Chondrocyte (in vitro differentiated cells): ENCODE measurements around the gene GUK1. TPM values are rescaled to one million over a fixed set of nuclear protein-coding genes. Genes with fewer than 3 reads are reported as not detected.

Experiments
- DNase-seq: peaks from one replicate; pipeline ENCODE4 v3.0.0; 2021; ENCODE audit warnings: mixed read lengths, low spot score
- H3K27ac Mint-ChIP-seq: one replicate; pipeline ENCODE4 v1.8.0; 2021; ENCODE audit warnings: mild to moderate bottlenecking, moderate library complexity, mixed read lengths; ENCODE audit not compliant: unreplicated experiment
- H3K27me3 Mint-ChIP-seq: 2 replicates; pipeline ENCODE4 v1.8.0; 2021; ENCODE audit warnings: low read depth, mixed read lengths
- H3K36me3 Mint-ChIP-seq: 2 replicates; pipeline ENCODE4 v1.8.0; 2021; ENCODE audit warnings: low read depth, mixed read lengths
- H3K4me1 Mint-ChIP-seq: 2 replicates; pipeline ENCODE4 v1.8.0; 2021; ENCODE audit warnings: low read depth, mild to moderate bottlenecking, mixed read lengths
- H3K4me3 Mint-ChIP-seq: one replicate; pipeline ENCODE4 v1.8.0; 2021; ENCODE audit warnings: mild to moderate bottlenecking, moderate library complexity, mixed read lengths; ENCODE audit not compliant: unreplicated experiment
- H3K9me3 Mint-ChIP-seq: 2 replicates; pipeline ENCODE4 v1.8.0; 2021; ENCODE audit warnings: low read depth, mixed read lengths
- total RNA-seq: library from RNA; stranded (reverse); gene quantifications from 3 replicates; pipeline ENCODE4 v1.2.1, GENCODE V29; 2021
- TF ChIP-seq, protein P1 (sequence below): fragments of 200-600 bp; sonication (generic); IDR thresholded peaks from 2 replicates; pipeline ENCODE4 v1.5.0; 2021; ENCODE audit warnings: antibody characterized with exemption, mild to moderate bottlenecking, moderate library complexity

Gene GUK1
- total RNA-seq, 1 donor from 2014 or later: 196 TPM

DNA sequence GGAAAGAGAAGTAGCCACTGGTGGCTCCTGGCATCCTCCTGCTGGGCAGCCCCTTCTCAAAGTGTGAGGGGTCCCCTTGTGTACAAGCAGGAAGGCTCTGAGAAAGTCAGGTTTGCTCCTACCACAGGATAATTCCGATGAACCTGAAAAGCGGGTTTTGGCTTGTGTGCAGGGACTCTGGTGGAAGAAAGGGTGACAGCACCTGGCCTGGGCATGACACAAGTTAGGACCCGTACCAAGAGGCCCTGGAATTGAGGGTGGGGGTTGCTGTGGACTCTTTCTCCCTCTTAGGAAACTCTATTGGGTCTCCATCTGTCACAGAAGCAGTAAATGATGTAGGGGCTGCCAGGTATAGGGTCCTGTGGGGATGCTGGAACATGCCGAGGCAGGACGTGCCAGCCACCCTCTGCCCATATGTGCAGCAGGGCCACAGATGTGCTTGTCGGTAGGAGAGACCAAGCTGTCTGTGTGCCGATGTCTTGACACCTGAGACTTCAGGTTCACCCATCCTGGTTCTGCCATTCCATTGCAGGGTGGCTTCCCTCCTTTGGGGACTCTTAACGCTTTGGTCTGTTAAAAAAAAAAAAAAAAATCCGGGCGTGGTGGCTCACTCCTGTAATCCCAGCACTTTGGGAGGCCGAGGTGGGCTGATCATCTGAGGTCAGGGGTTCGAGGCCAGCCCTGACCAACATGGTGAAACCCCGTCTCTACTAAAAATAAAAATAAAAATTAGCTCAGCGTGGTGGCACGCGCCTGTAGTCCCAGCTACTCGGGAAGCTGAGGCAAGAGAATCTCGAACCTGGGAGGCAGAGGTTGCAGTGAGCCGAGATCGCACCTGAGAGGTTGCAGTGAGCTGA is 46.8 kb upstream of the GUK1 start:
- Mint-ChIP-seq H3K36me3 (peaks cover 15% of the 10 kb centered on the region), H3K9me3 (peaks cover 7% of the 10 kb centered on the region), H3K4me3 (no peak overlapping the region), H3K27ac (no peak overlapping the region), H3K27me3 (no peaks in the 10 kb centered on the region), H3K4me1 (peaks cover 51% of the 10 kb centered on the region)
- DNase-seq: peak; percentile 46
- TF ChIP-seq, protein P1, sequence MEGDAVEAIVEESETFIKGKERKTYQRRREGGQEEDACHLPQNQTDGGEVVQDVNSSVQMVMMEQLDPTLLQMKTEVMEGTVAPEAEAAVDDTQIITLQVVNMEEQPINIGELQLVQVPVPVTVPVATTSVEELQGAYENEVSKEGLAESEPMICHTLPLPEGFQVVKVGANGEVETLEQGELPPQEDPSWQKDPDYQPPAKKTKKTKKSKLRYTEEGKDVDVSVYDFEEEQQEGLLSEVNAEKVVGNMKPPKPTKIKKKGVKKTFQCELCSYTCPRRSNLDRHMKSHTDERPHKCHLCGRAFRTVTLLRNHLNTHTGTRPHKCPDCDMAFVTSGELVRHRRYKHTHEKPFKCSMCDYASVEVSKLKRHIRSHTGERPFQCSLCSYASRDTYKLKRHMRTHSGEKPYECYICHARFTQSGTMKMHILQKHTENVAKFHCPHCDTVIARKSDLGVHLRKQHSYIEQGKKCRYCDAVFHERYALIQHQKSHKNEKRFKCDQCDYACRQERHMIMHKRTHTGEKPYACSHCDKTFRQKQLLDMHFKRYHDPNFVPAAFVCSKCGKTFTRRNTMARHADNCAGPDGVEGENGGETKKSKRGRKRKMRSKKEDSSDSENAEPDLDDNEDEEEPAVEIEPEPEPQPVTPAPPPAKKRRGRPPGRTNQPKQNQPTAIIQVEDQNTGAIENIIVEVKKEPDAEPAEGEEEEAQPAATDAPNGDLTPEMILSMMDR: no peak

DNA sequence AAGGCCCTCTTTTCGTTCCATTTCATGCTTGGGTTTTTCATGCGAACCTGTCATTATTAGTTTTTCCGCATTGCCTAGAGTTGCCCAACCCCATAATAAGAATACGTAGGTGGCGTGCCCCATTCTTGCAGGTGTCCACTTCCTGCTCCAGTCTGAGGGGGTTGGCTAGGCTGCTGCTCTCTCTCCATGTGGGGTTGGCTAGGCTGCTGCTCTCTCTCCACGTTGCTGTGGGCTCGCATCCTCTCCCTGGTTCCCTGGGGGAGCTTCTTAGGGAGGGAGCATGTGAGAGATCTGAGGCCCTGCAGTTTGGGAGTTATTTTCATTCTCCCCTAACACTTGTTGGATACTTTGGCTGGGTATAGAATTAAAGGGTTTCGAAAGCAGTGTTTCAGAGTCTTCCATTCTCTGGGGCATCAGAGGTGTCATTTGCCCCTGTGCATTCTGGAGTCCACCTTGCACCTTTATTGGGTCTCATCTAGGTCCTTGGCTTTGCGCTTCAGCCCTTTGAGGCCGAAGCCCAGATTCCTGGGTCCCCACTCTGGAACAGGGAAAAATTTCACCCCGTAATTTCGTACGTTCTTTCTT is 45.6 kb upstream of the GUK1 start:
- Mint-ChIP-seq H3K9me3 (peaks cover 7% of the 10 kb centered on the region), H3K4me1 (peaks cover 42% of the 10 kb centered on the region), H3K36me3 (peaks cover 20% of the 10 kb centered on the region), H3K27me3 (no peaks in the 10 kb centered on the region), H3K4me3 (no peak overlapping the region), H3K27ac (no peak overlapping the region)
- TF ChIP-seq, protein P1: no peak
- DNase-seq: peak; percentile 36

DNA sequence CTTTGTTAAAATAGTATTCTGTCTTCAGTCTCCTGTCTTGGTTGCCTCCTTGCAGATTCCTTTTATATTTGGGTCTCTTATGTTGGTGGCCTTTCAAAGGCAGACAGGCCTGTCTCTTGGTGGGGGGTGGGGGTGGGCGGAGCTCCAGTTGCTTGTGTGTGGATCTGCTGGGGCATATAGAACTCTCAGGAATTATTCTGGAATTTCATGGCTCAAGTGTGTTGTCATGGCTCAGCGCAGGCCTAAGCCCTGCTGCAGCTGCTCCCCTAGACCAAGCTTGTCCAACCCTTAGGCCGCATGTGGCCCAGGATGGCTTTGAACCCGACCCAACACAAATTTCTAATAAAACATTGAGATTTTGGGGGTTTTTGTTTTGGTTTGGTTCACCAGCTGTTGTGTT is 44.9 kb upstream of the GUK1 start:
- Mint-ChIP-seq H3K4me1 (peaks cover 36% of the 10 kb centered on the region), H3K36me3 (peaks cover 21% of the 10 kb centered on the region), H3K4me3 (no peak overlapping the region), H3K27ac (no peak overlapping the region), H3K27me3 (no peaks in the 10 kb centered on the region), H3K9me3 (peaks cover 7% of the 10 kb centered on the region)
- TF ChIP-seq, protein P1: no peak
- DNase-seq: peak; percentile 26

DNA sequence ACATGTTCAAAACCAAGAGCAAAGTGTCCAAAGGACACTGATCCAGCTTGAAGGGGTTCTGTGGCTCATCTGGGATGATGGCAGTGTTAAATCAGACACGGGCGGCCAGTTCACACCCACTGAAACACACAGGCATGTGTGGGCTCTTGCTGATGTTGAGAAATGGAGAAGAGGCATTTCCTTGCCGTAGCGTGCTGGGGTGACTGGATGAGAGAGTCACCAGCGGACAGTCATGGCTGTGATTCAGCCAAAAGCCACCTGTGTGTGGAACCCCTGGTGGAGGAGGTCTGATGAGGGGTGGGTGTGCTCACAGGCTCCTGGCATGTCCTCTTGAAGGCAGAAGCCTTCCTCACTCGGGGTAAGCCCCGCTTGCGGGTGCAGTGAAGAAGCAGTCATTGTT is 44.1 kb upstream of the GUK1 start:
- no peaks in the 10 kb centered on the region for H3K27me3 Mint-ChIP-seq
- TF ChIP-seq, protein P1: no peak
- H3K4me3 Mint-ChIP-seq: no peak overlapping the region
- peaks cover 7% of the 10 kb centered on the region for H3K9me3 Mint-ChIP-seq
- H3K27ac Mint-ChIP-seq: no peak overlapping the region
- DNase-seq: peak; percentile 47
- peaks cover 28% of the 10 kb centered on the region for H3K4me1 Mint-ChIP-seq
- H3K36me3 Mint-ChIP-seq: peaks cover 21% of the 10 kb centered on the region

DNA sequence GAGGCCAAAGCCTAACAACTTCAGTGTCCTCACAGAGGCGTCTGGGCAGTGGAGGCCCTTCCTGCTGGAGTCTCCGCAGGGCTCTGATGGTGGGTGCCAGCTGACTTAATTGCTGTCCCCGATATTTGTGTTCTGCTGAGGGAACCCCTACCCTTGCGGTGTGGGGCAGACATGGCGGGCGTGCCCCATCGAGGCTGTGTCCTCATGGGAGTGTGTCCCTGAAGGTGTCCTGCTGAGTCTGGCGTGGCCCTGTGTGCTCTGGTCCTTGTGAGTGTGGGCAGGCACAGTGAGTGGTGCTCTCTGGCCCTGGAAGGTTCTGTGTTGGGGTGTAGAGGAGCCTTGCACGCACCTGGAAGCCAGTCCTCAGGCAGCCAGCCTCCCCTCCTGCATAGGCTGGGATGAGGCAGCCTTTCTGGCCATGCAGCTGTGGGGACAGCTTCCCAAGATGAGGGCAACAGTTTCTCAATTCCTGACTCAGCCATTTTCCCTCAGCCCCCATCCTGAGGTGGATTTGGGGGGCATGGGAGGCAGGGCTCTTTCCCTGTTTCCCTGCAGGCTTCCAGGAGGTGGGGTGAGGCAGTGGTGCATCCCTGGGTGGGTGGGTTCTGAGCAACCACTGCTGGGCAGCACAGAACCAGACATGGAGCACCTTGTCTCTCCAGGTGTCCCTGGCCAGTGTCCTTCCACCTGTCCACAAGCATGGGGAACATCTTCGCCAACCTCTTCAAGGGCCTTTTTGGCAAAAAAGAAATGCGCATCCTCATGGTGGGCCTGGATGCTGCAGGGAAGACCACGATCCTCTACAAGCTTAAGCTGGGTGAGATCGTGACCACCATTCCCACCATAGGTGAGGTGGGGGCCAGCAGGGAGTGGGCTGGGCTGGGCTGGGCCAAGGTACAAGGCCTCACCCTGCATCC is 43.4 kb upstream of the GUK1 start:
- peaks cover 7% of the 10 kb centered on the region for H3K9me3 Mint-ChIP-seq
- no peak overlapping the region for H3K4me3 Mint-ChIP-seq
- H3K27me3 Mint-ChIP-seq: no peaks in the 10 kb centered on the region
- H3K36me3 Mint-ChIP-seq: peaks cover 21% of the 10 kb centered on the region
- peaks cover 28% of the 10 kb centered on the region for H3K4me1 Mint-ChIP-seq
- H3K27ac Mint-ChIP-seq: no peak overlapping the region
- DNase-seq: peak; percentile 79
- TF ChIP-seq, protein P1: no peak
